ENCODE results near the gene GNG7. TPM values are rescaled to one million over a fixed set of nuclear protein-coding genes. Genes with fewer than 3 reads are reported as not detected.
"Not testable (repeated sequence)": the region's sequence is repeated elsewhere in the genome, so short reads cannot be mapped to it uniquely, and the experiment has no call there.

Gene GNG7
- total RNA-seq, 1 experiment from 2014 or later, result 3.2 TPM

DNA sequence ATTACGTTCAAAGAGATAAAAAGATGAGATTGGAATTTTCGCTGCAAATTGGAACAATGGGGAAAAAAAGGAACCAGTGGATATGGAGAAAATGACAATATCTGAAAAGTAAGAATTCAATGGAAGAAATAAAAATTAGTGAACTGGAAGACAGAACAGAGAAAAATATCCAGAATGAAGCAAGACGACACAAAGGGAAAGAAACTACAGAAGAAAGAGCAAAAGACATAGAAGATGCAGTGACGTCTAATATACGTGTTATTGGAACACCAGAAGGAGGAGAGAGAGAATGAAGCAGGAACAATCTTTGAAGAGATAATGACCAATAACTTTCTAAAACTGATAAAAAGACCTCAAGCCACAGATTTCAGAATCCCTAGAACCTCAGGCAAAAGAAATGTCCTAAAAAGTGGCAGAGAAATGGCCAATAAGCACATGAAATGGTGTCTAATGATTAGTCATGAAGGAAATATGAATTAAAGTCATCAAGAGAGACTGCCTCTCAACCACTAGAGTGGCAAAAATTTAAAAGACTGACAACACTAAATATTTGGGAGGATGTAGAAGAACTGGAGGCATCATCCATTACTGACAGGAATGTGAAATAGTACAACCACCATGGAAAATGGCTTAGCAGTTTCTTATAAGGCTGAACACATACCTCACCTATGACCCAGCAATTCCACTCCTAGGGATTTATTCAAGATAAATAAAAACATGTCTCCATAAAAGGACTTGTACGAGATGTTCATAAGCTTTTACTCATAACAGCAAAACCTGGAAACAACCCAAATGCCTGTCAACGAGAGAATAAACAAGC lies 170.0 kb downstream of the GNG7 start:
- in situ Hi-C loops (cut with HindIII; ENCODE audit: low pct_unique_long_range_greater_than_20kb, low sequenced_read_pairs), result no loop called here
- DNase-seq (ENCODE audit: low read depth, low spot score), result no peak

GRCh38 chr19:2529942-2530341 lies 172.6 kb downstream of the GNG7 start:
- in situ Hi-C loops (cut with HindIII; ENCODE audit: low pct_unique_long_range_greater_than_20kb, low sequenced_read_pairs); DNase-seq (ENCODE audit: low read depth, low spot score): not testable (repeated sequence)

GRCh38 chr19:2529473-2529918 lies 173.0 kb downstream of the GNG7 start:
- no peak for DNase-seq (ENCODE audit: low read depth, low spot score)
- in situ Hi-C loops (cut with HindIII; ENCODE audit: low pct_unique_long_range_greater_than_20kb, low sequenced_read_pairs), result no loop called here

- in situ Hi-C loops (cut with HindIII; ENCODE audit: low pct_unique_long_range_greater_than_20kb, low sequenced_read_pairs), result no loop called here
- DNase-seq (ENCODE audit: low read depth, low spot score), result no peak
These were observed 173.8 kb downstream of the GNG7 start for GRCh38 chr19:2528675-2529101.

- in situ Hi-C loops (cut with HindIII; ENCODE audit: low pct_unique_long_range_greater_than_20kb, low sequenced_read_pairs), result no loop called here
- DNase-seq (ENCODE audit: low read depth, low spot score), result no peak
These were observed 174.8 kb downstream of the GNG7 start for GRCh38 chr19:2527686-2528085.

DNA sequence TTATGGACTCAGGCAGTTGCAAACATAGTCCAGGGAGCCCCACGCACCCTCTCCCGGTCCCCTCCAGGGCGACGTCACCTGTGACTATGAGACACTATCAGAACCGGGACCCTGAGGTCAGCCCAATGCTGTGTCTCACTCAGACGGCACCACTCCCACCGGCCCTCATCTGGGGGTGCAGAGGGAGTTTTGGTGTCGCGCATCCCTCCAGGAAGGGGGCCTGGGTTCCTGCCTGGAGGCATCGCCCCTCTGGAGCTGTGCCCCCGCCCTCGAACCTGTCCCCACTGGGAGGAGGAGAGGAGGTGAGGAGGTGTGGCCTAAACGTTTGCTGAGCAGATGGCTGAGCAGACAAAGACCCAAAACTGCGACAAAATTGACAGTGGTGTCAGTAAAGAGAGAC lies 175.3 kb downstream of the GNG7 start:
- in situ Hi-C loops (cut with HindIII; ENCODE audit: low pct_unique_long_range_greater_than_20kb, low sequenced_read_pairs), result no loop called here
- DNase-seq (ENCODE audit: low read depth, low spot score), result no peak

DNA sequence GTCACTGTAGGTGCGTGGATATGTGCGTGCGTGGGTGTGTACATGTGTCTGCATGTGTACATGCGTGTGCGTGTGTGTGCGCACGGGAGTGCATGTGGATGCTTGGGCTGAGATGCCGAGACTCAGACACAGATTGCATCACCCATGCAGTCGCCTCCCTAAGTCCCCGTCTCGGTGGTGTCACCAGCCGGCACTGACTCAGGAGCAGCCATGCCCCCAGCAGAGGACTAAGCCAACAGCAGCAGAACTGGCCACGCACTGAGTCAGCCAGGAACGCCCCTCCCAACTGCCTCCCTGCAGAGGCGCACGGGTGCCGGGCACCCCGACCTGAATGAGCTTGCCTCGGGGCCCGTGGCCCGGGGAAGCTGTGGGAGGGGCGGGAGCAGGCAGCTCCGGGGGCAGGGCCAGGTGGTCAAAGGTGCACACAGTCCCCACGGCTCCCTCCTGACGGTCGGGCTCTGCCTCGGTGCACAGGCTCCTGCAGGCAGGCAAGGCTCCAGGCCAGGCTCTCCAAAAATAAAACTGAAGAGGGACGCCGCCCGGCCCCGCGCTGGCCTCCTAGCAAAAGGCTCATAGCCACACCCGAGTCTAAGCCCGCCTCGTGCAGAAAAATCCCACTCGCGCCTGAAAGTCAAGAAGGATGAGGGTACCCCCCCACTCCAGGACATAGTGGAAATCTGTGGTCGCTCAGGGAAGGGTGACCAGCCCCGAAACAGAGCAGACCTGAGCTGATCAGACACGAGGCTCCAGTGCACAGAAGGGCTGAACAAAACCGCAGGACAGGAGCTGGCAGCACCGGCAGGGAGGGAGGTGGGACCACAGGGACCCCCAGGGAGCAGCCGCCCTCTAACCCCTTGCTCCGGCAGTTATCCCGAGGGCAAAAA lies 177.4 kb downstream of the GNG7 start:
- DNase-seq (ENCODE audit: low read depth, low spot score), result no peak

GRCh38 chr19:2524361-2524839 lies 178.1 kb downstream of the GNG7 start:
- in situ Hi-C loops (cut with HindIII; ENCODE audit: low pct_unique_long_range_greater_than_20kb, low sequenced_read_pairs), result no loop called here

More for the DNA sequence above, 177.4 kb downstream of the GNG7 start:
- in situ Hi-C loops (cut with HindIII; ENCODE audit: low pct_unique_long_range_greater_than_20kb, low sequenced_read_pairs), result no loop called here

GRCh38 chr19:2523630-2524311 lies 178.7 kb downstream of the GNG7 start:
- in situ Hi-C loops (cut with HindIII; ENCODE audit: low pct_unique_long_range_greater_than_20kb, low sequenced_read_pairs), result no loop called here
- DNase-seq (ENCODE audit: low read depth, low spot score), result no peak

More at GRCh38 chr19:2524361-2524839, 178.1 kb downstream of the GNG7 start:
- no peak for DNase-seq (ENCODE audit: low read depth, low spot score)

GRCh38 chr19:2519482-2519881 lies 183.0 kb downstream of the GNG7 start:
- no peak for DNase-seq (ENCODE audit: low read depth, low spot score)
- in situ Hi-C loops (cut with HindIII; ENCODE audit: low pct_unique_long_range_greater_than_20kb, low sequenced_read_pairs), result no loop called here

DNA sequence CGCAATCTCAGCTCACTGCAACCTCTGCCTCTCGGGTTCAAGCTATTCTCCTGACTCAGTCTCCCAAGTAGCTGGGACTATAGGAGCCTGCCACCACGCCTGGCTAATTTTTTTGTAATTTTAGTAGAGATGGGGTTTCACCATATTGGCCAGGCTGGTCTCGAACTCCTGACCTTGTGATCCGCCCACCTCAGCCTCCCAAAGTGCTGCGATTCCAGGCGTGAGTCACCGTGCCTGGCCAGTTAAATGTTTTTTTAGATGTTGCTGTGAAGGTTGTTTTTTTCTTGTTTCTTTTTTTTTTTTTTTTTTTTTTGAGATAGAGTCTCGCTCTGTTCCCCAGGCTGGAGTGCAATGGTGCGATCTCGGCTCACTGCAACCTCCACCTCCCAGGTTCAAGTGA lies 183.6 kb downstream of the GNG7 start:
- DNase-seq (ENCODE audit: low read depth, low spot score); in situ Hi-C loops (cut with HindIII; ENCODE audit: low pct_unique_long_range_greater_than_20kb, low sequenced_read_pairs): not testable (repeated sequence)

- DNase-seq (ENCODE audit: low read depth, low spot score), result no peak
- in situ Hi-C loops (cut with HindIII; ENCODE audit: low pct_unique_long_range_greater_than_20kb, low sequenced_read_pairs), result no loop called here
These were observed 184.5 kb downstream of the GNG7 start for GRCh38 chr19:2517881-2518601.

- no peak for DNase-seq (ENCODE audit: low read depth, low spot score)
- in situ Hi-C loops (cut with HindIII; ENCODE audit: low pct_unique_long_range_greater_than_20kb, low sequenced_read_pairs), result no loop called here
These were observed 185.8 kb downstream of the GNG7 start for GRCh38 chr19:2516727-2517126.

DNA sequence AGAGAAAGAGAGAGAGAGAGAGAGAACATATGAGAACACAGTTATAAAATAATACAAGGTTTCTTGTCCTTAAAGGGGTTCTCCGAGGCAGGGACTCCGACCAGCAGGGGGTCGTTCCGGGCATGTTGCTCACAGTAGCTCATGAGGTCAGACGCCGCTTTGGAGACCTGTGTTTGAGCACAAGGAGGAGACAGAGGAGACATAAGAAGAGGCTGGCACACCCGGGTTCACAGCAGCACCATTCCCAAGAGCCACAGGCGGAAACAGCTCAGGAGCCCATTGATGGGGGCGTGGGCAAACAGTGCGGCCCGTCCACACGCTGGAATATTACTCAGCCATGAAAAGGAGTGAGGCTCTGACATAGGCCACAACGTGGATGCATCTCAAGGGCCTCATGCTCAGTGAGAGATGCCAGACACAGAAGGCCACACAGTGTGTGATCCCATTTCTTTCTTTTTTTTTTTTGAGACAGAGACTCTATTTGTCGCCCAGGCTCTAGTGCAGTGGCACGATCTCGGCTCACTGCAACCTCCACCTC lies 187.4 kb downstream of the GNG7 start:
- in situ Hi-C loops (cut with HindIII; ENCODE audit: low pct_unique_long_range_greater_than_20kb, low sequenced_read_pairs), result no loop called here

GRCh38 chr19:2512523-2513431 lies 189.7 kb downstream of the GNG7 start:
- in situ Hi-C loops (cut with HindIII; ENCODE audit: low pct_unique_long_range_greater_than_20kb, low sequenced_read_pairs), result no loop called here
- DNase-seq (ENCODE audit: low read depth, low spot score), result no peak

More for the DNA sequence above, 187.4 kb downstream of the GNG7 start:
- DNase-seq (ENCODE audit: low read depth, low spot score), result no peak

GRCh38 chr19:2511991-2512390 lies 190.5 kb downstream of the GNG7 start:
- in situ Hi-C loops (cut with HindIII; ENCODE audit: low pct_unique_long_range_greater_than_20kb, low sequenced_read_pairs), result no loop called here

More at GRCh38 chr19:2511991-2512390, 190.5 kb downstream of the GNG7 start:
- no peak for DNase-seq (ENCODE audit: low read depth, low spot score)

Data from SK-MEL-5 (cell line).